GM12891 (cell line): Measurements from ENCODE around the gene SLC46A1.

Experiments
- DNase-seq: peaks from one replicate; pipeline ENCODE4 v3.0.0; 2011; ENCODE audit warnings: low spot score; ENCODE audit not compliant: insufficient read length
- FAIRE-seq: peaks from 2 replicates; lab custom pipeline; 2011; peaks lifted over from hg19 to GRCh38; lab: Jason Lieb, UNC
- PAX5 ChIP-seq: IDR thresholded peaks from 2 replicates; pipeline ENCODE4 v1.6.1; 2011; ENCODE audit warnings: low read length, moderate library complexity, mild to moderate bottlenecking; ENCODE audit not compliant: insufficient read depth, severe bottlenecking
- POLR2A ChIP-seq: IDR thresholded peaks from 2 replicates; pipeline ENCODE4 v1.6.1; 2011; ENCODE audit warnings: low read depth, low read length, control low read depth
- POLR2AphosphoS5 ChIP-seq: IDR thresholded peaks from 2 replicates; pipeline ENCODE4 v1.6.1; 2011; ENCODE audit warnings: low read depth, low read length, control low read depth
- POU2F2 ChIP-seq: IDR thresholded peaks from 2 replicates; pipeline ENCODE4 v1.6.1; 2011; ENCODE audit warnings: low read depth, mild to moderate bottlenecking, control low read depth, low read length, moderate library complexity
- SPI1 ChIP-seq: IDR thresholded peaks from 2 replicates; pipeline ENCODE4 v1.6.1; 2011; ENCODE audit warnings: low read depth, low read length, control low read depth
- TAF1 ChIP-seq: IDR thresholded peaks from 2 replicates; pipeline ENCODE4 v1.6.1; 2011; ENCODE audit warnings: low read depth, low read length, control low read depth

Gene SLC46A1

GRCh38 chr17:28345419-28346198 is 60.4 kb downstream of the SLC46A1 start:
- DNase-seq = no peak
- no peak for FAIRE-seq
- no peak for TF ChIP-seq PAX5
- TF ChIP-seq POLR2A = no peak
- TF ChIP-seq POLR2AphosphoS5 = no peak
- TF ChIP-seq SPI1 = no peak
- TF ChIP-seq POU2F2 = no peak
- no peak for TF ChIP-seq TAF1
